ENCODE data around the gene TUBB4A.
"Not testable (repeated sequence)": the region's sequence is repeated elsewhere in the genome, so short reads cannot be mapped to it uniquely, and the experiment has no call there.

The TUBB4A gene

DNA sequence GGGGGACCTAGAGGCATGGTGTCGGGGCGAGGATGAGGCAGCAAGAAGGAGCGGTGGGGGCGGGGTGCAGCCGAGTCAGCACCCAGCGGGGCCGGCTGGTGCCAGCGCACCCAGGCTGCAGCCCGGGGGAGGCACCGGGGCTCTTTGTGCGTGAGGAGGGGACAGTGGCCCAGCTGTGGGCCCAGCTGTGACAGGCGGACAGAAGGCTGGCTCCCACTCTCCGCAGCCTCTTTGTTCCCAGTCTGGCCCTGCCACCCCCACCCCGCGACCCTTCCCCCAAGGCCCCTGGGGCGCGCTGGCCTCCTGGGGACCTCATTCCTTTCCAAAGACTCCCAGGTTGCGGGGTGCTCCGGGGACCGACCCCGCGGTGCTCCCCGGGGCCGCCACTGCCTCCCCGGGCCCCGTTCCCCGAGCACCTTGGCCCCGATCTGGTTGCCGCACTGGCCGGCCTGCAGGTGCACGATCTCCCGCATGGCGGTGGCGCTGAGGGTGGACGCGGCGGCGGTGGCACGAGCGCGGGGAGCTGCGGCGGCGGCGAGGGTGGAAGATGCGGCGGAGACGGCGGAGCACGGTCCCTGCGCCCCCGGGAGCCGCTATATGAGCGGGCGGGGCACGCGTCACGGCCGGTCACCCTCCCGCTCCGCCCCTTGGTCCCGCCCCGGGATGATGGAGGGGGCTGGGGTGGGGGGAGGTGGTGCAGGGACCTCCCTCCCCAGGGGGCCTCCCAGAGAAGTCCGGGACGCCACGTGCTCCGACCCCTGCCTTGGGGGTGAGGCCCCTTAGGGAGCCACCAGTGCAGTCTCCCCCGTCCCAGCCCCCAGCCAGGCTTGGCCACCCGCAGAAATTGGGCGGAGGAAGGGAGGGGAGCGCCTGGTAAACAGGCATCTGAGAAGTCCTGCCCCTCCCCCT lies at the start of gene TUBB4A:
TSS of gene TUBB4A (minus strand) at position 570 of the 909 bp plus-strand sequence. CDS start at position 473, 97 bp downstream.
- peak; percentile 30 for DNase-seq

DNA sequence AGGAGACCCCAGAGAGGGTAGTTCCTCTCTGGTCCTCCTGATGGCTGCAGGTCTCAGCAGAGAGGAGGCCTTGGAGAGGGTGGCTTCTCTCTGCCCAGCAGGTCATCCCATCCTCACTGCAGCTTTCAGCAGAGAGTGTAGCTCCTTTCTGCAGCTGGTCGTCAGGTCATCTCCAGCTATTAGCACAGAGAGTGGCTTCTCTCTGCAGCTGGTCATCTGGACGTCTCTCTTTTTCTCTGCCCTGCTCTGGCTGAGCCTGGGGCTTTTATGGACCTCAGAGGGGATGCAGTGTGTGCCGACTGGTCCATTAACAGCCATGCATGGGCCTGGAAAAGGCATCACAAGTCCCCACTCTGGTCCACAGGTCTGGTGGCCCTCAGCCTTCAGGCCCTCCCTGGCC lies 49.0 kb upstream of the TUBB4A start:
- DNase-seq = no peak

DNA sequence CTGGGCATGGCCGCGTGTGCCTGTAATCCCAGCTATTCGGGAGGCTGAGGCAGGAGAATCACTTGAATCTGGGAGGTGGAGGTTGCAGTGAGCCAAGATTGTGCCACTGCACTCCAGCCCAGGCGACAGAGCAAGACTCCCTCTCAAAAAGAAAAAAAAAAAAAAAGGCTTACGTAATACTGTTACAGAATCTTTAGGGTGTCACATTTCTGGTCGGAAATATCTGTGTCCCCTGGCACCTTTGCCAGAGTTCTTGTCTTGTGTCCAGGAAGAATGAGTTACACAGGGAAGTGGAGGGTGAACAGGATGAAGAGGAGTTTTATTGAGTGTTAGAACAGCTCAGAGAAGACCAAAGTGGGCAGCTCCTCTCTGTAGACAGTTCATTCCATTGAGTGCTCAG lies 48.6 kb upstream of the TUBB4A start:
- DNase-seq = not testable (repeated sequence)

DNA sequence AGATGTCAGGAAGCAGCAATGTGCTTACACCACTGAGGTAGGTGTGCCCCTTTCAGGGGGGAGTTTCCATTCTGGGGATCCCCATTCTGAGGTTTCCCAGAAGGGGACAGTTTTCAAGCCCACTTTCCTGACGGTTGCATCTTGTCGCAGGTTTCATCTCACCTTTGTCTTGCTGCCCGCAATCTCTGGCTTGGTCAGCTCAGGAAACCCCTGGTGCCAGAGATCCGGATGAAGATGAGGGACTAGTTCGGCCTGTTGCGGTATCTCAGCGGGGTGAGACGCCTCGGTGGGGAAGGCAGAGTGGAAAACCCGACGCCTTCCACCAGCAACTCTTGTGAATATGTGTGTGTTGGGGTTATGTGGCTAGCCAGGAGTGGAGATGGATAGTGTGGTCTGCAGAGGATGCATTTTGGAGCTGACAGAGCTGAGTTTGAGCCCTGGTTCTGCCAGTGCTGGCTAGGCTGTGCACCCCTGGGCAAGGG lies 41.8 kb upstream of the TUBB4A start:
- no peak for DNase-seq

DNA sequence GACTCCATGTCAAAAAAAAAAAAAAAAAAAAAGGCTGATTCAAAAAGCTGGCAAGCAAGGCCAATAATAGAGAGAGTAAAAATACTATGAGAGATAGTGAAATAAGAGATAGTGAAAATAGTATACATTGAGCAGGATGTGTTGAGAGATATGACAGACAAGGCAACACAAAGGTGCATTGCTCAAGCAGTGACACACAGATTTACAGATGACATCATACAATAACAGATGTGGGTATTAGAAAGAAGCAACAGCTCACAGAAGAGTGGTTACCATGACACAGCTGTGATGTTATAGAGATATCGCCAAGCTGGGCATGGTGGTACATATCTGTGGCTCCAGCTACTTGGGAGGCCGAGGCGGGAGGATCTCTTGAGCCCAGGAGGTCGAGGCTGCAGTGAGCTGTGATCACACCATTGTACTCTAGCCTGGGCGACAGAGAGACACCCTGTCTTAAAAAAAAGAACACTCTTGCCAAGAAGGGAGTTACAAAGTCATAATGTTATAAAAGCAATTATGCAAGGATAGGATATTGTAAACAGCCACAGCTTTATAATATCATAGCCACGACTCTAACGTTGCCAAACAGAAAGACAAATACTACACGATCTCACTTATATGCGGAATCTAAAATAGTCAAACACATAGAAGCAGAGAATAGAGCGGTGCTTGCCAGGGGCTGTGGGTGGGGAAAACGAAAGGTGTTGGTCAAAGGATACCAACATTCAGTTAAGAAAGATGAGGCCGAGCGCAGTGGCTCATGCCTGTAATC lies 39.0 kb upstream of the TUBB4A start:
- DNase-seq = no peak

DNA sequence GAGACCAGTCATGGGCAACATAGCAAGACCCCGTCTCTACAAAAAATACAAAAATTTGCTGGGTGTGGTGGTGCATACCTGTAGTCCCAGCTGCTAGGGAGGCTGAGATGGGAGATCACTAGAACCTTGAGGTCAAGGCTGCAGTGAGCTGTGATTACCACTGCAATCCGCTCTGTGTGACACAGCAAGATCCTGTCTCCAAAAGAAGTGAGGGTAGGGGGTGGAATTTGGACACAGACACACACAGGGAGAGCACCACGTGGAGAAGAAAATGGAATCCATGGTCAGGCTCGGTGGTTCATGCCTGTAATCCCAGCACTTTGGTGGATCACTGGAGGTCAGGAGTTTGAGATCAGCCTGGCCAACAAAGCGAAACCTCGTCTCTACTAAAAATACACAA lies 37.4 kb upstream of the TUBB4A start:
- DNase-seq = no peak

DNA sequence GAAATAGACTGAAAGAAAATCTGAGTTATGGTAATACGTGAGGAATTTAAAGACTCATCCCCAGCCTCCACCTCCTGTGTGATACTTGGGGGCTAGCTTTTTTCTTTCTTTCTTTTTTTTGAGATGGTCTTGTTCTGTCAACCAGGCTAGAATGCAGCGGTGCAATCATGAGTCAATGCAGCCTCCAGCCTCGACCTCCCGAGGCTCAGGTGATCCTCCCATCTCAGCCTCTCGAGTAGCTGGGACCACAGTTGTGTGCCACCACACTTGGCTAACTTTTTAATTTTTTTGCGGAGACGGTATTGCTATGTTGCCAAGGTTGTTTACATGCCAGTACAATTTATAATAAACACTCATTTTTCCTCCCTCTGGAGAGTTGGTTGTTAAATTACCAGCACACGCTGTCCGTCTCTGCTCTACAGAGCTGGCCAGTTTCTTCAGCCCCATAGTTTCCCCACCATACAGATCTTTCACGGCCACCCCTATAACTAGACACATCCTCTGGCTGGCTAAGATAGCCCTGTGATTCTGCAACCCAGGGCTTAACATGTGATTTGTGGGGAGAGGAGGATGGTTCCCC lies 33.5 kb upstream of the TUBB4A start:
- no peak for DNase-seq

DNA sequence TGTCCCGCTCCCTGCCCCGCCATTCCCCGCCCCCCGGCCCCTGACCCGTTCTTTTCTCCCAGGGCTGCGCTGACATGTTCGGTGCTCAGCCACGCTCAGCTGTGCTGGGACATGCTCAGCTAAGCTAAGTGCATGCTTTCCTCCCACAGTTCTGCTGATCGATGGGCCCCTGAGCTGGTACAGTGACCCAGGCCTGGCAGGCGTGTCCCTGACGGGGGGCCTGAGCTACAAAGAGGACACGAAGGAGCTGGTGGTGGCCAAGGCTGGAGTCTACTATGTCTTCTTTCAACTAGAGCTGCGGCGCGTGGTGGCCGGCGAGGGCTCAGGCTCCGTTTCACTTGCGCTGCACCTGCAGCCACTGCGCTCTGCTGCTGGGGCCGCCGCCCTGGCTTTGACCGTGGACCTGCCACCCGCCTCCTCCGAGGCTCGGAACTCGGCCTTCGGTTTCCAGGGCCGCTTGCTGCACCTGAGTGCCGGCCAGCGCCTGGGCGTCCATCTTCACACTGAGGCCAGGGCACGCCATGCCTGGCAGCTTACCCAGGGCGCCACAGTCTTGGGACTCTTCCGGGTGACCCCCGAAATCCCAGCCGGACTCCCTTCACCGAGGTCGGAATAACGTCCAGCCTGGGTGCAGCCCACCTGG lies 32.5 kb upstream of the TUBB4A start:
- DNase-seq = no peak

DNA sequence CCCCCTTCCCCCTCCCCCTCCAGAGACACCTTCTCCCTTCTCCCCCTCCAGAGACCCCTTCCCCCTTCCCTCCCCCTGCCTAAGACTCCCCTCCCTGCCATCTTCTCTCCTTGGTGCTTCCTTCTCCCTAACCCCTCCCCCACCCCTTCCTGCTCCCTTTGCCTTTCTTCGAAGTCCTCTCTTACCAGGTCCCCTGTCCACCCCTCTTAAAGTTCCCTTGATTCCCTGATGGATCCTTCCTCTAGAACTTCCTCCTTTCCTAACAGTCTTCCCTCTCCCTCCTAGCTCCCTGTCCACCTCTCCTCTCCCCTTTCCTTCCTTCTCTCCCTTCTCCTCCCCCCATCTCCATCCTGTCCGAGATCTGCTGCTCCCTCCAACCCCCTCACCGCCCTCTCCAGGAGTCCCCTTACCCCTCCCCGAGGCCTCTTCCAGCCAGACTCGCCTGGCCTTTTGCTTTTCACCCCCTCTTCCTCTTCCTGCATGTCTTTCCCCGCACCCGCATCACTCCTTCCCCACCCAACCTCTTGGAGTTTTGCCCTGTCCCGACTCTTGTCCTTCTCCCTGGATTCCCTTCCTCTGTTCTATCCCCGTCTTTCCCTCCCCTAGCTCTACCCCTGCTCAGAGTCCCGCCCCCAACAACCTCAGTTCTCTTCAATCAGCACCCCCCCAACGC lies 31.8 kb upstream of the TUBB4A start:
- DNase-seq = no peak

DNA sequence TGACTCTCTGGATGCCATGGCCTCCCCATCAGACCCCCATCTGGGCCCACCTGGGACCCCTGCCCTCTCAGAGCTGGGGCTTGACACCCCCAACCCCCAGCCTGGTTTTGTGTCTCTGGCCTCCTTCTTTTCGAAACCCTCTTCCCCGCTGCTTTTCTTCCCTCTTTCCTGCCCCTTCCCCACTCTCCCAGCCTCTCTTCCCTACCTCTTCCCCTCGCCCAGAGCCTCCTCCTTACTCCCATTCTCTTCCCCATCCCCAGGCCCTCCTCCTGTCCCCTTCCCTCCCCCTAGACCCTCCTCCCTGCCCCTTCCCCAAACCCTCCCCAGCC lies 30.9 kb upstream of the TUBB4A start:
- DNase-seq = no peak

DNA sequence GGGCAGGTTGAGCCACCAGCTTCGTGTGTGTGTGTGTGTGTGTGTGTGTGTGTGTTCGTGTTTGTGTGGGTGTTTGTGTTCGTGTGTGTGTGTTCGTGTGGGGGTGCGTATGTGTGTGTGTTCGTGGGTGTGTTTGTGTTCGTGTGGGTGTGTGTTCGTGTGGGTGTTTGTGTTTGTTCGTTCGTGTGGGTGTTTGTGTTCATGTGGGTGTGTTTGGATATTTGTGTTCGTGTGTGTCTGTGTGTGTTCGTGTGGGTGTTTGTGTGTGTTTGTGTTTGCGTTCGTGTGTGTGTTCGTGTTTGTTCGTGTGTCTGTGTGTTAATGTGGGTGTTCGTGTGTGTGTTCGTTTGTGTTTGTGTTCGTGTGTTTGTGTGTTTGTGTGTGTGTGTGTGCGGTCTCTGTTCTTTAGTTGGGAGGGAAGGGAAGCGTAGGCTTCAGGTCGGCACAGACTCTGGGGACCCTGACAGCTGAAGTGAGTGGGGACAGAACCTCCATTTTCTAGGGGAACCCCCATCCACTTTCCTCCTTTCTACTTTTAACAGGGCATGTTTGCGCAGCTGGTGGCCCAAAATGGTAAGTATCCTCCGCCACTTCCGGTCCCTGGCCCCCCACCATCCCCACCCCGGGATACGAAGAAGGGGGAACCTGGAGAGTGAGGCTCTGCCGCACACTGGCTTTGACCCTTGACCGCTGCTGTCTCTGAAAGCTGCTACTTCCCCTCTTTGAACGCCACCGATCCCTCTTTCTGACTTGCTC lies 30.3 kb upstream of the TUBB4A start:
- DNase-seq = peak; percentile 57

DNA sequence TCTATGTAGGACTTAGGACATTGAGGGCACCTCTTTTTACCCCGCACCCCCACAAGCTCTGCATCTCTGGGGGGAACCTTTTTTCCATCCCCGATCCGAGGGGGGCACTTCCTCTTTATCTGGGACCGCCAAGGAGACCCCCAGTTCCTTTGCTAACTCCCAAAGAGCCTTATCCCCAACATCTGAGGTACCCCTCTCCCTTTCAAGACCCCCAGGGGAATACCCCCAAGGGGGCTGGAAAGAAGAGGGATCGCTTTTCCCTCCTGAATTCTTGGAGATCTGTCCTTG lies 29.8 kb upstream of the TUBB4A start:
- no peak for DNase-seq

DNA sequence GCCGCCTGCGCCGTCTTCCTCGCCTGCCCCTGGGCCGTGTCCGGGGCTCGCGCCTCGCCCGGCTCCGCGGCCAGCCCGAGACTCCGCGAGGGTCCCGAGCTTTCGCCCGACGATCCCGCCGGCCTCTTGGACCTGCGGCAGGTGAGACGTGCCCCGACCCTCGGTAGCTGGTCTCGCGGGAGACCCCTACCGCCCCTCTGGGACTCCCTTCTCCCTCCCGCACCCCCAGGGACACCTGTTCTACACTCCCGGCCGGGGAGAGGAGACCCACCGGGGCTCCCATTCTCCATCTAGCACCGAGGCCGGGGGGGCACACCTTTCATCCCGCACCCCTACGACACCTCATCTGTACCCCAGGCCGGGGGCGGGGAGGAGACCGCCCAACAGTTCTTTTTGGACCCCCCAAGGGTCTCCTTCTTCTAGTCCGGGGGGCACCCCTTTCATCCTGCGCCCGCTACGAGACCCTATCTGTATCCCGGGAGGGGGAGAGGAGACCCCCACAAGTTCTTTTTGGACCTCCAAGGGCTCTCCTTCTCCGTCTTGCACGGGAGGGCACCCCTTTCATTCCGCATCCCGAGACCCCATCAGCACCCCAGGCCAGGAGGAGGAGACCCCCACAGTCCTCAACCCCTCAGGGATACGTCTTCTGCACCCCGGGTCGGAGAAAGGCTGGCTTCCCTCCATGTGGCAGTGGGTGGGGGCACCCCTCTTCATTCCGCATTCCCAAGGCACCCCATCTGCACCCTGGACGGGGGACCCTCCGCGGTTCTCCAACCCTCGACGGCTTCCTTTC lies 29.2 kb upstream of the TUBB4A start:
- DNase-seq = no peak

DNA sequence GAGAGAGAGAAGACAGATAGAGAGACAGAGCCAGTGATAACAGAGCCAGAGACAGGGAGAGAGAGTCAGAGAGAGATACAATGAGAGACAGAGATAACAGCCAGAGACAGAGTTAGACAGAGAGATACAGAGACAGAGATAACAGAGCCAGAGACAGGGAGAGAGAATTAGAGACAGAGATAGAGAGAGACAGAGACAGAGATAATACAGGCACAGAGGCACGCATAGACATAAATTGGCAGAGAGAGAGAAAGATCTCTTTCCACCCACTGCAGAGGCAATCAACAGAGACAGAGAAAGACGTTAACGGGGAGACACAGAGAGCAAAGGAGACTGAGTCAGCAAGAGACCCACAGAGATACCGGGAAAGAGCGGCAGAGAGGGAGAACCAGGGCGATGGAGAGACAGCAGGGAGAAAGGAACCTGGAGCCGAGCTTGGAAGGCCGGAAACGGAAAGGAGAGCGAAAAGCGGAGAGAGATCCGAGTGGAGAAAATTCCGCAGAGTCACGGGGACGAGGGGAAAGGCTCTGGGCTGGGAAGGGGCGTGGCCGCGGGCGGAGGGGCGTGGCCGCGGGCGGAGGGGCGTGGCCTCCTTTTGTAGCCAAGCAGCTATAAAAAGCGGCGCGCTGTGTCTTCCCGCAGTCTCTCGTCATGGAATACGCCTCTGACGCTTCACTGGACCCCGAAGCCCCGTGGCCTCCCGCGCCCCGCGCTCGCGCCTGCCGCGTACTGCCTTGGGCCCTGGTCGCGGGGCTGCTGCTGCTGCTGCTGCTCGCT lies 28.5 kb upstream of the TUBB4A start, which contains the start of gene TNFSF9:
TSS of gene TNFSF9 (plus strand) at position 641 of the 777 bp plus-strand sequence. CDS start at position 652, 11 bp downstream.
- DNase-seq = peak; percentile 83

DNA sequence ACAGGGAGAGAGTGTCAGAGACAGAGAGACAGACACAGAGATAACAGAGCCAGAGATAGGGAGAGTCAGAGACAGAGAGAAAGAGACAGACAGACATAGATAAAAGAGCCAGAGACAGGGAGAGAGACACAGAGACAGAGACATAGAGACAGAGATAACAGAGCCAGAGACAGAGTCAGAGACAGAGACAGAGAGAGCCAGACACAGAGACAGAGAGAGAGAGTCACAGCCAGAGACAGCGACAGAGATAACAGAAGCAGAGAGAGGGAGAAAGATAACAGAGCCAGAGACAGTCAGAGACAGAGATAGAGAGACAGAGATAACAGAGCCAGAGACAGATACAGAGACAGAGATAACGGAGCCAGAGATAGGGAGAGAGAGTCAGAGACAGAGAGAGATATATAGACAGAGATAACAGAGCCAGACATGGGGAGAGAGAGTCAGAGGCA lies 27.9 kb upstream of the TUBB4A start:
- DNase-seq = no peak

DNA sequence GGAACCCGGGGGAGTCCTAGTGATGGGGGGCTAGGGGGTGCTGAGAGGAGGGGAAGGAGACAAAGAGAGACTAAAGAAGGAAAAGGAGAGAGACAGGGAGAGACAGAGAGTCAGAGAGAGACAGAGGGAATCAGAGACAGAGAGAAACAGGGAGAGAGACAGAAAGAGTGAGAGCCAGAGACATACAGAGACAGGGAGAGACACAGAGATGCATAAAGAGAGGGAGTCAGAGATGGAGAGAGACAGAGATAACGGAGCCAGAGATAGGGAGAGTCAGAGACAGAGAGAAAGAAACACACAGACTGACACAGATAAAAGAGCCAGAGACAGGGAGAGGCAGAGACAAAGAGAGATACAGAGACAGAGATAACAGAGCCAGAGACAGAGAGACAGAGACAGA lies 27.2 kb upstream of the TUBB4A start:
- DNase-seq = no peak

DNA sequence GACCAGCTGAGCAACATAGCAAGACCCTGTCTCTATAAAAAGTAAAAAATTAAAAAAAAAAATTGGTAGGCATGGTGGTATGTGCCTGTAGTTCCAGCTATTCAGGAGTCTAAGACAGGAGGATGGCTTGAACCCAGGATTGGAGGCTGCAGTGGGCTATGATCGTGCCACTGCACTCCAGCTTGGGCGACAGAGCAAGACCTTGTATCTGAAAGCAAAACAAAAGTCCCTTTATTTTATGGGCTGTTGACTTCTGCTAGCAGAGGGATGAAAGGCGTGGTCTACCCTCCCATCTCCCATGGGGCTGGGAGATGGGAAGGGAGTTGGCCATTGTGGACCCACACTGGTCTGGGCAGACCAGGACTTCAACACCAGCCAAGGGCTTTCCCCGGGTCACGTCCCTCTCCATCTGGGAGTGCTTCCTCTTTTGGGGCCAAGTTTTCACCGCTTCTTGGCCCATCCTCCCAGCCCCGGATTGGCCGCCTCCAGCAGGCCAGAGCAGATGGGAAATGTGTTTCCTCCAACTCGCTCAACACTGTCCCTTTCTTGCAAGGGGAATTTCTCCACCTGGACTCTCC lies 26.5 kb upstream of the TUBB4A start:
- peak; percentile 57 for DNase-seq

DNA sequence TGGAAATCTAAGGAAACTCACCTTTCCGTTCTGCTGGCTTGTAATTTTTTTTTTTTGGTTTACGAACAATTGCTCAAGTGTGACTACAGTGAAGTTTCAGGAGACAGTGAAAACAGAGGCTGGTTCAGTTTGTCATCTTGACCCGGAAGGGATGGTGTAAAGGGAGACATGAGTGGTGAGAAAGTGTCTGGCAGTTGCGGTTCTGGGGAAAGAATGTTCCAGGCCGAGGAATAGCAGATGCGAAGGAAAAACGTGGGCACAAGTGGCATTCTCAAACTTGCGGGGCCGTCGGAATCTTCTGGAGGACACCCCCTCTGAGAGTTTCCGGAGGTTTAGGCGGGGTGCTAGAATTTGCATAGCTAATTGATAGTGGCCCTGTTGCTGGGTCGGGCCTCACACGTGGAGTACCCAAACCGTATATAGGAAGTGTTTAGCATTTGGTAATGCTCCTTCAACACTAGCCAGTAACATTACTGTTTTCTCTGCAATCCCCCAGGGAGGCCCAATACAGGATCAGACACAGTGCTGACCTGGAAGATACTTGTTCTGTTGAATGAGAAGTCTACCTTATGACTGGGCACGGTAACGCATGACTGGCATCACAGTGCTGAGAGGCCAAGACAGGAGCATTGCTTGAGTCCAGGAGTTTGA lies 25.9 kb upstream of the TUBB4A start:
- peak; percentile 51 for DNase-seq

DNA sequence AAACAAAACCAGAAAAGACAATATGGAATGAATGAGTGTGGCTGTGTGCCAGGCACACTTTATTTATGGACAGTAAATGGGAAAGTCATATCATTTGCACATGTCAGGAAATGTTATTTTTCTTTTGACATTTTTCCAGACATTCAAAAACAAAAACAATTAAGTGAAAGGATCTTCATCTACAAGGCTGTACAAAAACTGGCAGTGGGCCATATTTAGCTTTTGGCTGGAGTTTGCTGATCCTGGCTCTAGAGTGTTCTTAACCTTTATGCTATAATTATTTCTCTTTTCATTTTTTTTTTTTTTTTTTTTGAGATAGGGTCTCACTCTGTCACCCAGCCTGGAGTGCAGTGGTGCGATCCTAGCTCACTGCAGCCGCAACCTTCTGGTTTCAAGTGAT lies 22.2 kb upstream of the TUBB4A start:
- no peak for DNase-seq

Data from CD4-positive, alpha-beta T cell treated with Interleukin-15 for 1 hour (primary cell).